Activated CD8-positive, alpha-beta T cell treated with anti-CD3 and anti-CD28 coated beads for 36 hours (primary cell): ENCODE data around the gene EGFR. TPM values are rescaled to one million over a fixed set of nuclear protein-coding genes. Genes with fewer than 3 reads are reported as not detected.

ENCODE experiments used
- ATAC-seq: fragments of 200-7000 bp; cut with Tn5 transposase; one replicate; pipeline ENCODE4 v1.10.0; 2021; ENCODE audit warnings: mild to moderate bottlenecking, moderate library complexity
- CTCF ChIA-PET: fragments of 350-600 bp; sonication (Branson Sonifier 250); formaldehyde crosslinking; loops from one replicate; lab custom pipeline; 2021; ENCODE audit warnings: antibody characterized with exemption; lab: Charles Lee
- POLR2A ChIA-PET: fragments of 350-600 bp; sonication (Branson Sonifier 250); formaldehyde crosslinking; loops from one replicate; lab custom pipeline; 2021; ENCODE audit warnings: antibody characterized with exemption; lab: Charles Lee
- DNase-seq: peaks from one replicate; pipeline ENCODE4 v3.0.0-alpha.2; 2020
- H3K27ac Mint-ChIP-seq: one replicate; pipeline ENCODE4 v1.8.0; 2021; ENCODE audit warnings: mild to moderate bottlenecking, mixed read lengths
- H3K27me3 Mint-ChIP-seq: one replicate; pipeline ENCODE4 v1.8.0; 2021; ENCODE audit warnings: mixed read lengths
- H3K36me3 Mint-ChIP-seq: one replicate; pipeline ENCODE4 v1.8.0; 2021; ENCODE audit warnings: low read depth, mixed read lengths
- H3K4me1 Mint-ChIP-seq: one replicate; pipeline ENCODE4 v1.8.0; 2021; ENCODE audit warnings: low read depth, mixed read lengths
- H3K4me3 Mint-ChIP-seq: one replicate; pipeline ENCODE4 v1.8.0; 2021; ENCODE audit warnings: mild to moderate bottlenecking, moderate library complexity, mixed read lengths
- H3K9me3 Mint-ChIP-seq: one replicate; pipeline ENCODE4 v1.8.0; 2021; ENCODE audit warnings: mixed read lengths
- CTCF ChIP-seq: fragments of 200-600 bp; IDR thresholded peaks from one replicate; pipeline ENCODE4 v1.8.0; 2022; ENCODE audit warnings: antibody characterized with exemption, mild to moderate bottlenecking
- intact Hi-C: fragments of 100-400 bp; cut with micrococcal nuclease; formaldehyde crosslinking; loops from one replicate; pipeline ENCODE4 v1.10.0; 2022
- total RNA-seq, 2 experiments: library from RNA; stranded (reverse); gene quantifications; one replicate each; pipeline ENCODE4 v1.2.3, GENCODE V29; 2021

Gene EGFR
- total RNA-seq, 2 experiments from 2014 or later = not detected

GRCh38 chr7:55022002-55022985 lies 3.5 kb downstream of the EGFR start:
- H3K9me3 Mint-ChIP-seq = no peaks in the 10 kb centered on the region
- no peaks in the 10 kb centered on the region for H3K4me1 Mint-ChIP-seq
- no peak overlapping the region for H3K4me3 Mint-ChIP-seq
- ATAC-seq = no peak
- intact Hi-C loops = no loop called here
- H3K27ac Mint-ChIP-seq = no peak overlapping the region
- ChIA-PET POLR2A (no interaction called here), CTCF (no interaction called here)
- no peak for DNase-seq
- peaks cover 36% of the 10 kb centered on the region for H3K27me3 Mint-ChIP-seq
- no peak for TF ChIP-seq CTCF
- no peaks in the 10 kb centered on the region for H3K36me3 Mint-ChIP-seq

DNA sequence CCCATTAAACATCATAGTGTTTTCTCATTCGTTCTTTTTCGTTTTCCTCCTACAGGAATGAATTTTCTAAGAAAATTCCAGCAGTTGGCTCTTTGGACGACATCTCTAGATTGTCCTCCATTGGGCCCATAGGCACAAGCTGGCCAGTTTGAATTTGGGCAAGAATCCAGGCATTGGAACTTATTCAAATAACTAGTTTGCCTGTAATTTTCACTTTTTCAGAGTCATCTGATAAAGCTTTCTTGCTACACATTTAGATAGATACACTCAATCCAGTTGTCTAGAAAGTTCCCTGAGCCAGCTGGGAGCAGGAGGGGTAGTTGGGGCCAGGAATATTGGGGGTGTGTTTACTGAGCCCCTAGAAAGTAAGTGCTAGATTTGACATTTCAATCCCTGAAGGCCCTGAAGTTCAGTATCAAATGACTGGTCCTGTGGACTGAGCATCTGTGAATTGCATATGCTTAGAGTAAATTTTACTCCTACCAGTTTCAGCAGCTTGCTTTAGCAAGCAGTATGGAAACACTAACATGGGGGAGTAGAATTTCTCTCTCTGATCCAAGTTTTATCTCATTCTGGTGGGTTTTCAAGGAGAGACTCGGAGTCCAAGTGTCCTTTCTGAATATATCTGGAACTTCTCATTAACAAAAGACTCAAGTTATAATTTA lies 5.2 kb downstream of the EGFR start:
- POLR2A ChIA-PET = no interaction called here
- no peak for DNase-seq
- no peak for ATAC-seq
- TF ChIP-seq CTCF = no peak
- H3K4me3 Mint-ChIP-seq = no peak overlapping the region
- no peak overlapping the region for H3K27ac Mint-ChIP-seq
- H3K36me3 Mint-ChIP-seq = no peaks in the 10 kb centered on the region
- H3K27me3 Mint-ChIP-seq = peaks cover 26% of the 10 kb centered on the region
- CTCF ChIA-PET = no interaction called here
- H3K4me1 Mint-ChIP-seq = no peaks in the 10 kb centered on the region
- intact Hi-C loops = no loop called here
- H3K9me3 Mint-ChIP-seq = no peaks in the 10 kb centered on the region

GRCh38 chr7:55024776-55025175 lies 6.0 kb downstream of the EGFR start:
- DNase-seq (no peak), ATAC-seq (no peak)
- H3K4me1 Mint-ChIP-seq = no peaks in the 10 kb centered on the region
- H3K27ac Mint-ChIP-seq = no peak overlapping the region
- intact Hi-C loops = no loop called here
- peaks cover 26% of the 10 kb centered on the region for H3K27me3 Mint-ChIP-seq
- no peak for TF ChIP-seq CTCF
- ChIA-PET POLR2A (no interaction called here), CTCF (no interaction called here)
- H3K4me3 Mint-ChIP-seq = no peak overlapping the region
- H3K9me3 Mint-ChIP-seq = no peaks in the 10 kb centered on the region
- no peaks in the 10 kb centered on the region for H3K36me3 Mint-ChIP-seq

DNA sequence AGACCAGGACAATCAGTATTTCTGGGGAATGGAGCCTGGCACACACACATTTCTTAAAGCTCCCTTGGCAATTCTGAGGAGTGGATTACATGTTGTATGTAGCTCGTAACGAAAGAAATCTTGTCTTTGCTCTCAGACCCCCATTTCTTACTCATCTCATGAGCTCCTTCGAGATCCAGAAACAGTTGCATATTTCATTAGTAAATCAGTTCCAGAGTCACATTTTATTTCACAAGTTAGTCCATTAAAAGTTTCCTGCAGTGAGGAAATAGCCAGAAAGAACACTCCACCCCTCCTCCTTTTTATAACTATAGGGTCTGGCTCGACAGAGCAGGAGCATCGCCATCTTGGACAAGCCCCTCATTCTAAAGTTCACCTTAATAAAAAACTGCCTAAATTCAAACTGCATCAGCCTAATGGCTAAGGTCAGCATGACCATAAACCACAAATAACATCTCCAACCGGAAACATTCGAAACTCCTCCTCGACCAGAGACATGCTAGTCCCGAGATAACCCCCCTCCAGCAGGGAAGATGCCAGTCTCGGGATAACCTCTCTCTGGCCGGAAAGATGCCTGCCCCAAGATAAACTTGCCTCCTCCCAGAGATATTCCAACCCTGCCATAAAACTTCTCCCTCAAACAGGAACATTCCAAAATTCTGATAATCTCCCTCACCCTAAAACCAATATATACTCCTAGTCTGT lies 7.4 kb downstream of the EGFR start:
- Mint-ChIP-seq H3K27me3 (peaks cover 18% of the 10 kb centered on the region), H3K27ac (no peak overlapping the region), H3K4me3 (no peak overlapping the region), H3K9me3 (no peaks in the 10 kb centered on the region), H3K36me3 (no peaks in the 10 kb centered on the region), H3K4me1 (no peaks in the 10 kb centered on the region)
- ATAC-seq = no peak
- ChIA-PET POLR2A (no interaction called here), CTCF (no interaction called here)
- DNase-seq = no peak
- intact Hi-C loops = no loop called here
- TF ChIP-seq CTCF = no peak
